HepG2 (cell line): ENCODE results near the gene ST3GAL2. TPM values are rescaled to one million over a fixed set of nuclear protein-coding genes. Genes with fewer than 3 reads are reported as not detected.

Experiments
- ELF4 ChIP-seq: sonication (generic); formaldehyde crosslinking; IDR thresholded peaks from 2 replicates; pipeline ENCODE4 v1.5.0; 2020; ENCODE audit warnings: missing genetic modification reagents, mild to moderate bottlenecking, moderate library complexity, borderline replicate concordance
- FOXJ3 ChIP-seq: sonication (generic); formaldehyde crosslinking; IDR thresholded peaks from 2 replicates; pipeline ENCODE4 v1.4.0; 2020; ENCODE audit warnings: missing genetic modification reagents, mild to moderate bottlenecking, borderline replicate concordance
- JARID2 ChIP-seq: sonication (generic); formaldehyde crosslinking; IDR thresholded peaks from 2 replicates; pipeline ENCODE4 v1.8.1; 2023; ENCODE audit warnings: missing genetic modification reagents, inconsistent platforms; ENCODE audit not compliant: insufficient replicate concordance
- RELA ChIP-seq: sonication (generic); formaldehyde crosslinking; IDR thresholded peaks from 2 replicates; pipeline ENCODE4 v1.4.0; 2020; ENCODE audit warnings: missing genetic modification reagents
- ZBTB1 ChIP-seq: sonication (generic); formaldehyde crosslinking; IDR thresholded peaks from 2 replicates; pipeline ENCODE4 v1.4.0; 2020; ENCODE audit warnings: missing genetic modification reagents, borderline replicate concordance
- ZKSCAN1 ChIP-seq: fragments of 150-350 bp; IDR thresholded peaks from 2 replicates; pipeline ENCODE4 v1.6.1; 2014; ENCODE audit warnings: low read length
- ZNF224 ChIP-seq: sonication (generic); formaldehyde crosslinking; IDR thresholded peaks from 2 replicates; pipeline ENCODE4 v1.5.0; 2020; ENCODE audit warnings: mild to moderate bottlenecking, missing genetic modification reagents
- ZNF251 ChIP-seq: sonication (generic); formaldehyde crosslinking; IDR thresholded peaks from 2 replicates; pipeline ENCODE4 v1.9.0; 2021; ENCODE audit warnings: mild to moderate bottlenecking, missing genetic modification reagents
- ZNF343 ChIP-seq: sonication (generic); formaldehyde crosslinking; IDR thresholded peaks from 2 replicates; pipeline ENCODE4 v1.4.0; 2020; ENCODE audit warnings: mild to moderate bottlenecking, missing genetic modification reagents
- ZNF672 ChIP-seq: sonication (generic); formaldehyde crosslinking; IDR thresholded peaks from 2 replicates; pipeline ENCODE4 v1.8.1; 2022; ENCODE audit warnings: missing genetic modification reagents
- ZNF7 ChIP-seq: IDR thresholded peaks from 2 replicates; pipeline ENCODE4 v1.6.1; 2016; ENCODE audit warnings: missing biosample characterization, missing genetic modification reagents
- ZNF749 ChIP-seq: sonication (generic); formaldehyde crosslinking; IDR thresholded peaks from 2 replicates; pipeline ENCODE4 v1.8.0; 2022; ENCODE audit warnings: mild to moderate bottlenecking, missing genetic modification reagents, moderate library complexity, borderline replicate concordance
- polyA plus RNA-seq, 8 experiments: library from polyadenylated mRNA; depleted of rRNA in 3 of 8; stranded (reverse) in 7 of 8; unstranded in 1 of 8; fragments of >200 nt; fragmentation: Illumina TruSeq in 4 of 8; extraction: Trizol in 4 of 8; gene quantifications; 2 replicates each; pipeline versions ENCODE4 v1.2.1 to v1.2.3, GENCODE V29; 2011 to 2016; ENCODE audit warnings: low read depth in 4 of 8, missing spikeins in 1 of 8, mixed read lengths in 1 of 8; ENCODE audit not compliant: insufficient read depth in 1 of 8
- total RNA-seq, 5 experiments: library from RNA; depleted of rRNA; stranded (reverse); fragments of >200 nt; fragmentation: Illumina TruSeq; extraction: Trizol; gene quantifications; 2 replicates each; pipeline ENCODE4 v1.2.3, GENCODE V29; 2016; ENCODE audit warnings: low read depth in 1 of 5
- TF ChIP-seq, protein P1 (sequence below): sonication (generic); formaldehyde crosslinking; IDR thresholded peaks from 2 replicates; pipeline ENCODE4 v1.8.1; 2023; ENCODE audit warnings: mild to moderate bottlenecking, moderate library complexity, missing genetic modification reagents
- TF ChIP-seq, protein P2 (sequence below): sonication (generic); formaldehyde crosslinking; IDR thresholded peaks from 2 replicates; pipeline ENCODE4 v1.5.1; 2020; ENCODE audit warnings: missing genetic modification reagents, mild to moderate bottlenecking, borderline replicate concordance
- TF ChIP-seq, protein P3 (sequence below): sonication (generic); formaldehyde crosslinking; IDR thresholded peaks from 2 replicates; pipeline ENCODE4 v1.4.0; 2020; ENCODE audit warnings: missing genetic modification reagents
- TF ChIP-seq, protein P4 (sequence below): sonication (generic); formaldehyde crosslinking; IDR thresholded peaks from 2 replicates; pipeline ENCODE4 v1.9.0; 2021; ENCODE audit warnings: mild to moderate bottlenecking, missing genetic modification reagents
- TF ChIP-seq, protein P5 (sequence below): sonication (generic); formaldehyde crosslinking; IDR thresholded peaks from 2 replicates; pipeline ENCODE4 v1.8.0; 2022; ENCODE audit warnings: missing genetic modification reagents, mild to moderate bottlenecking, inconsistent platforms, borderline replicate concordance

ST3GAL2 gene
- total and polyA plus RNA-seq, 2 of the 13 experiments (the other 11 are each of a cell fraction or from before 2014, with no cell fraction given): 16.3 to 24.9 TPM

DNA sequence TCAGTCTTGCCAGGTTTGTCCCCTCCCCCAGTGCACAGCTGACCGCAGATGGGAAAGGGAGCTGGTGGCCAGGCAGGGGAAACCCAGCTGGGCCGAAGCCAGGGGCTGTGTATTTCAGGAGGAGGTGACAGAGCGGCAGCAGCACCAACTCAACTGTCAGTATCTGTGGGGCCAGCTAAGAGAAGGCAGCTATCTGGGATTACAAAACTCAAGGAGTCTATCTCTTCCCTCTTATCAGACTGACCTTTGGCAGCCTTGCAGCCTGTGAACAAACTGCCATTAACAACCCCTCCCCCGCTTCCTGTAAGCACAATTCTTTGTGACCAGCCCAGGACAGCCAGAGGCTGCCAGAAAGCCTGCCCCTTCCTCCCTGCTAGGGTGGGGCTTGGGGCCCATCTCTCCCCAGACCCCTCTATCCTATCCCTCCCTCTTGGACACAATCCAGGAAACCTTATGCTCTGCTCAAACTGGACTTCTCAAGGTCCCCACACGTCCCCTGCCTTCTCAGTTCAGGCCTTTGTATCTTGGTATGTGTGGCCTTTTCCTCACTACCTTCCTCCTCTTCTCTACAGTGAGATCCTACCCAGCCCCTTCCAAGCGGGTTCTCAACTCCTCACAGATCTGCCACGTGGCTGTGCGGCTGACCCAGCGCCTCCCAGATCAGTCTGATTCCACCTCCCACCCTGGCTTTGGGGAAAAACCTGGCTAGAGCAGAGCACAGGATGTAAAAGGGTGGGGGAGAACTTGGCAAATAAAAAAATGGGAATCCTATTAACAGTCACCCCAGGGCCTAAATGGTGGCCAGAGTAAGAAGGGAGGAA lies 10.5 kb downstream of the ST3GAL2 start (continued):
- TF ChIP-seq, protein P1, sequence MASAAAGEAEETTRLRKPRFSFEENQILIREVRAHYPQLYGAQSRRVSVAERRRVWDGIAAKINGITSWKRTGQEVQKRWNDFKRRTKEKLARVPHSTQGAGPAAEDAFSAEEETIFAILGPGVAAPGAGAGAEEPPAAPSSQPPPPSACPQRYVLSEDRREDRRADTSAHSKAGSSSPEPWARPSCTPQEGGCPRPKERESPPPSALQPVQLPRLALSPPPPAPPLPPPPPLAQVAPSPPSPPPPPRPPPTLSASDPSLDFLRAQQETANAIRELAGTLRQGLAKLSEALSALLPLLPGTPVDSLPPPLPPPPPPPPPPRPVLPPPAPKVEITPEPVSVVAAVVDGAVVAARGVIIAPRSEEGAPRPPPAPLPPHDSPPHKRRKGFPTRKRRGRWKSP: peak; percentile 67; the same call in 1 of the 2 replicates
- TF ChIP-seq, protein P2, sequence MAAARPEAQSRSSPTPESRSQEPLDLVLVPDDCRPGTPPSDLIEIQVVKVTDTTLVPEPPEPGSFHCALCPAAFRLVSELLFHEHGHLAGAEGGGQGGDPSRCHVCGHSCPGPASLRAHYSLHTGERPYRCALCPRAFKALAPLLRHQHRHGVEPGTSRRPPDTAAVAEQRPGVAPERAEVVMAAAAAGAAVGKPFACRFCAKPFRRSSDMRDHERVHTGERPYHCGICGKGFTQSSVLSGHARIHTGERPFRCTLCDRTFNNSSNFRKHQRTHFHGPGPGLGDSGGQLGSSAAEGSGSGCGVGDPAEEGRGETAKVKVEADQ (CRISPR knock-in tag): no peak
- TF ChIP-seq ZNF343 (CRISPR knock-in tag) (peak; percentile 95; the same call in 1 of the 2 replicates), ZNF672 (CRISPR knock-in tag) (no peak), ZNF224 (CRISPR knock-in tag) (peak; percentile 19; the same call in 1 of the 2 replicates), ZBTB1 (no peak), ZNF251 (CRISPR knock-in tag) (no peak), JARID2 (CRISPR knock-in tag) (no peak), FOXJ3 (CRISPR knock-in tag) (peak; percentile 81; the same call in 1 of the 2 replicates), RELA (peak; percentile 50; the same call in 1 of the 2 replicates), ZNF7 (CRISPR knock-in tag) (peak; percentile 31; the same call in 1 of the 2 replicates), ZNF749 (CRISPR knock-in tag) (no peak; the same call in 1 of the 2 replicates), ELF4 (peak; percentile 78; the same call in 1 of the 2 replicates), ZKSCAN1 (no peak)
- TF ChIP-seq, protein P3, sequence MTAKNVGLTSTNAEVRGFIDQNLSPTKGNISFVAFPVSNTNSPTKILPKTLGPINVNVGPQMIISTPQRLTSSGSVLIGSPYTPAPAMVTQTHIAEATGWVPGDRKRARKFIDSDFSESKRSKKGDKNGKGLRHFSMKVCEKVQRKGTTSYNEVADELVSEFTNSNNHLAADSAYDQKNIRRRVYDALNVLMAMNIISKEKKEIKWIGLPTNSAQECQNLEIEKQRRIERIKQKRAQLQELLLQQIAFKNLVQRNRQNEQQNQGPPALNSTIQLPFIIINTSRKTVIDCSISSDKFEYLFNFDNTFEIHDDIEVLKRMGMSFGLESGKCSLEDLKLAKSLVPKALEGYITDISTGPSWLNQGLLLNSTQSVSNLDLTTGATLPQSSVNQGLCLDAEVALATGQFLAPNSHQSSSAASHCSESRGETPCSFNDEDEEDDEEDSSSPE: peak; percentile 24
- TF ChIP-seq, protein P4, sequence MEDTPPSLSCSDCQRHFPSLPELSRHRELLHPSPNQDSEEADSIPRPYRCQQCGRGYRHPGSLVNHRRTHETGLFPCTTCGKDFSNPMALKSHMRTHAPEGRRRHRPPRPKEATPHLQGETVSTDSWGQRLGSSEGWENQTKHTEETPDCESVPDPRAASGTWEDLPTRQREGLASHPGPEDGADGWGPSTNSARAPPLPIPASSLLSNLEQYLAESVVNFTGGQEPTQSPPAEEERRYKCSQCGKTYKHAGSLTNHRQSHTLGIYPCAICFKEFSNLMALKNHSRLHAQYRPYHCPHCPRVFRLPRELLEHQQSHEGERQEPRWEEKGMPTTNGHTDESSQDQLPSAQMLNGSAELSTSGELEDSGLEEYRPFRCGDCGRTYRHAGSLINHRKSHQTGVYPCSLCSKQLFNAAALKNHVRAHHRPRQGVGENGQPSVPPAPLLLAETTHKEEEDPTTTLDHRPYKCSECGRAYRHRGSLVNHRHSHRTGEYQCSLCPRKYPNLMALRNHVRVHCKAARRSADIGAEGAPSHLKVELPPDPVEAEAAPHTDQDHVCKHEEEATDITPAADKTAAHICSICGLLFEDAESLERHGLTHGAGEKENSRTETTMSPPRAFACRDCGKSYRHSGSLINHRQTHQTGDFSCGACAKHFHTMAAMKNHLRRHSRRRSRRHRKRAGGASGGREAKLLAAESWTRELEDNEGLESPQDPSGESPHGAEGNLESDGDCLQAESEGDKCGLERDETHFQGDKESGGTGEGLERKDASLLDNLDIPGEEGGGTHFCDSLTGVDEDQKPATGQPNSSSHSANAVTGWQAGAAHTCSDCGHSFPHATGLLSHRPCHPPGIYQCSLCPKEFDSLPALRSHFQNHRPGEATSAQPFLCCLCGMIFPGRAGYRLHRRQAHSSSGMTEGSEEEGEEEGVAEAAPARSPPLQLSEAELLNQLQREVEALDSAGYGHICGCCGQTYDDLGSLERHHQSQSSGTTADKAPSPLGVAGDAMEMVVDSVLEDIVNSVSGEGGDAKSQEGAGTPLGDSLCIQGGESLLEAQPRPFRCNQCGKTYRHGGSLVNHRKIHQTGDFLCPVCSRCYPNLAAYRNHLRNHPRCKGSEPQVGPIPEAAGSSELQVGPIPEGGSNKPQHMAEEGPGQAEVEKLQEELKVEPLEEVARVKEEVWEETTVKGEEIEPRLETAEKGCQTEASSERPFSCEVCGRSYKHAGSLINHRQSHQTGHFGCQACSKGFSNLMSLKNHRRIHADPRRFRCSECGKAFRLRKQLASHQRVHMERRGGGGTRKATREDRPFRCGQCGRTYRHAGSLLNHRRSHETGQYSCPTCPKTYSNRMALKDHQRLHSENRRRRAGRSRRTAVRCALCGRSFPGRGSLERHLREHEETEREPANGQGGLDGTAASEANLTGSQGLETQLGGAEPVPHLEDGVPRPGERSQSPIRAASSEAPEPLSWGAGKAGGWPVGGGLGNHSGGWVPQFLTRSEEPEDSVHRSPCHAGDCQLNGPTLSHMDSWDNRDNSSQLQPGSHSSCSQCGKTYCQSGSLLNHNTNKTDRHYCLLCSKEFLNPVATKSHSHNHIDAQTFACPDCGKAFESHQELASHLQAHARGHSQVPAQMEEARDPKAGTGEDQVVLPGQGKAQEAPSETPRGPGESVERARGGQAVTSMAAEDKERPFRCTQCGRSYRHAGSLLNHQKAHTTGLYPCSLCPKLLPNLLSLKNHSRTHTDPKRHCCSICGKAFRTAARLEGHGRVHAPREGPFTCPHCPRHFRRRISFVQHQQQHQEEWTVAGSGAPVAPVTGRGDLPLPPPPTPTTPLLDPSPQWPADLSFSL (CRISPR knock-in tag): peak; percentile 32; the same call in 1 of the 2 replicates
- TF ChIP-seq, protein P5, sequence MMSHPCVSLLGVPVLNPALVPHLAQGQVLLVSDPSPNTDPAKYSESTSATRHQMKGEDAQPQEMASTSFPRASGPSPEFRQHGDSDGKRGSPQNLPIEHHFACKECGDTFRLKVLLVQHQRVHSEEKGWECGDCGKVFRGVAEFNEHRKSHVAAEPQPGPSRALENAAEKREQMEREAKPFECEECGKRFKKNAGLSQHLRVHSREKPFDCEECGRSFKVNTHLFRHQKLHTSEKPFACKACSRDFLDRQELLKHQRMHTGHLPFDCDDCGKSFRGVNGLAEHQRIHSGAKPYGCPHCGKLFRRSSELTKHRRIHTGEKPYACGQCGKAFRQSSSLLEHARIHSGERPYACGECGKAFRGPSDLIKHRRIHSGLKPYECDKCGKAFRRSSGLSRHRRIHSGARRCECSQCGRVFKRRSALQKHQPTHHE (CRISPR knock-in tag): peak; percentile 84; the same call in 1 of the 2 replicates
